H9 (cell line): Measurements from ENCODE around the gene SPATS2. TPM values are rescaled to one million over a fixed set of nuclear protein-coding genes. Genes with fewer than 3 reads are reported as not detected.

Source experiments
- DNase-seq: peaks from one replicate; pipeline ENCODE4 v3.0.0-alpha.2; 2017
- H2AFZ ChIP-seq: one replicate; pipeline ENCODE4 v1.6.1; 2013; ENCODE audit warnings: mild to moderate bottlenecking, low read length, control low read depth, moderate library complexity
- H2AK5ac ChIP-seq: 2 replicates; pipeline ENCODE4 v1.6.1; 2013; ENCODE audit warnings: low read length, control low read depth, mixed read lengths; ENCODE audit not compliant: insufficient read length
- H2BK120ac ChIP-seq: one replicate; pipeline ENCODE4 v1.6.1; 2013; ENCODE audit warnings: low read depth, mild to moderate bottlenecking, low read length, control low read depth, inconsistent platforms; ENCODE audit not compliant: poor library complexity, severe bottlenecking
- H2BK12ac ChIP-seq: 2 replicates; pipeline ENCODE4 v1.6.1; 2013; ENCODE audit warnings: low read length, control low read depth, mixed read lengths, low read depth; ENCODE audit not compliant: insufficient read length
- H2BK15ac ChIP-seq: 2 replicates; pipeline ENCODE4 v1.6.1; 2013; ENCODE audit warnings: low read depth, low read length, control low read depth
- H2BK20ac ChIP-seq: one replicate; pipeline ENCODE4 v1.6.1; 2013; ENCODE audit warnings: low read depth, mild to moderate bottlenecking, low read length, control low read depth, inconsistent platforms; ENCODE audit not compliant: poor library complexity, severe bottlenecking
- H2BK5ac ChIP-seq: 2 replicates; pipeline ENCODE4 v1.6.1; 2013; ENCODE audit warnings: low read length, control low read depth, mixed read lengths; ENCODE audit not compliant: insufficient read length
- H3K14ac ChIP-seq: 2 replicates; pipeline ENCODE4 v1.6.1; 2013; ENCODE audit warnings: low read length, control low read depth; ENCODE audit not compliant: insufficient read depth
- H3K18ac ChIP-seq: 2 replicates; pipeline ENCODE4 v1.6.1; 2013; ENCODE audit warnings: low read depth, mild to moderate bottlenecking, mixed read lengths, low read length, control low read depth; ENCODE audit not compliant: insufficient read length
- H3K23ac ChIP-seq: 2 replicates; pipeline ENCODE4 v1.6.1; 2013; ENCODE audit warnings: low read length, control low read depth, mixed read lengths, low read depth; ENCODE audit not compliant: insufficient read length
- H3K23me2 ChIP-seq: 2 replicates; pipeline ENCODE4 v1.6.1; 2013; ENCODE audit warnings: low read depth, mild to moderate bottlenecking, mixed read lengths, low read length, control low read depth; ENCODE audit not compliant: insufficient read length, poor library complexity, severe bottlenecking
- H3K27ac ChIP-seq: 2 replicates; pipeline ENCODE4 v1.5.1; 2013; ENCODE audit warnings: low read length, control low read depth, mixed read lengths, low read depth; ENCODE audit not compliant: insufficient read length
- H3K27me3 ChIP-seq: 2 replicates; pipeline ENCODE4 v1.6.1; 2013; ENCODE audit warnings: low read length, control low read depth, inconsistent platforms; ENCODE audit not compliant: insufficient read depth
- H3K4ac ChIP-seq: 2 replicates; pipeline ENCODE4 v1.6.1; 2013; ENCODE audit warnings: low read depth, mild to moderate bottlenecking, control low read depth, inconsistent platforms, low read length, moderate library complexity
- H3K4me1 ChIP-seq: 2 replicates; pipeline ENCODE4 v1.6.1; 2013; ENCODE audit warnings: low read length, control low read depth, inconsistent platforms; ENCODE audit not compliant: insufficient read depth
- H3K4me2 ChIP-seq: 2 replicates; pipeline ENCODE4 v1.6.1; 2013; ENCODE audit warnings: low read length, control low read depth, mixed read lengths; ENCODE audit not compliant: insufficient read length, insufficient read depth
- H3K56ac ChIP-seq: 2 replicates; pipeline ENCODE4 v1.6.1; 2013; ENCODE audit warnings: low read depth, mild to moderate bottlenecking, mixed read lengths, low read length, control low read depth; ENCODE audit not compliant: insufficient read length
- H3K79me1 ChIP-seq: 2 replicates; pipeline ENCODE4 v1.6.1; 2013; ENCODE audit warnings: low read depth, mild to moderate bottlenecking, moderate library complexity, low read length, control low read depth, inconsistent platforms; ENCODE audit not compliant: insufficient read depth, poor library complexity, severe bottlenecking
- H3K79me2 ChIP-seq: 2 replicates; pipeline ENCODE4 v1.6.1; 2013; ENCODE audit warnings: low read length, control low read depth, inconsistent platforms; ENCODE audit not compliant: insufficient read depth
- H3K9ac ChIP-seq: 2 replicates; pipeline ENCODE4 v1.6.1; 2013; ENCODE audit warnings: low read length, control low read depth, mixed read lengths; ENCODE audit not compliant: insufficient read length; ENCODE audit errors: extremely low read depth
- H3K9me3 ChIP-seq: one replicate; pipeline ENCODE4 v1.6.1; 2013; ENCODE audit warnings: low read depth, low read length, inconsistent platforms; ENCODE audit not compliant: control insufficient read depth
- H3T11ph ChIP-seq: one replicate; pipeline ENCODE4 v1.6.1; 2013; ENCODE audit warnings: mild to moderate bottlenecking, low read length, control low read depth, inconsistent platforms
- H4K20me1 ChIP-seq: one replicate; pipeline ENCODE4 v1.6.1; 2013; ENCODE audit not compliant: control insufficient read depth, insufficient read length, insufficient read depth
- H4K5ac ChIP-seq: 2 replicates; pipeline ENCODE4 v1.6.1; 2013; ENCODE audit warnings: low read depth, mild to moderate bottlenecking, mixed read lengths, low read length, control low read depth; ENCODE audit not compliant: insufficient read length
- H4K8ac ChIP-seq: replicated peaks from 2 replicates; pipeline ENCODE4 v1.6.1; 2013; ENCODE audit warnings: low read length, control low read depth, mixed read lengths, low read depth; ENCODE audit not compliant: insufficient read length
- H4K91ac ChIP-seq: 2 replicates; pipeline ENCODE4 v1.6.1; 2013; ENCODE audit warnings: low read depth, mild to moderate bottlenecking, moderate library complexity, mixed read lengths, low read length, control low read depth; ENCODE audit not compliant: insufficient read length
- H3K27ac Mint-ChIP-seq, 3 experiments: 2 replicates in 2 of 3; 3 replicates in 1 of 3; pipeline ENCODE4 v1.8.0; 2020 to 2021; ENCODE audit warnings: mixed read lengths in 3 of 3, mild to moderate bottlenecking in 1 of 3, moderate library complexity in 1 of 3
- H3K27me3 Mint-ChIP-seq: 2 replicates; pipeline ENCODE4 v1.8.0; 2021; ENCODE audit warnings: low read depth, mild to moderate bottlenecking, moderate library complexity, mixed read lengths
- H3K36me3 Mint-ChIP-seq, 3 experiments: 2 replicates in 2 of 3; 3 replicates in 1 of 3; pipeline ENCODE4 v1.8.0; 2020 to 2021; ENCODE audit warnings: low read depth in 3 of 3, mixed read lengths in 3 of 3; ENCODE audit not compliant: insufficient read depth in 1 of 3
- H3K4me1 Mint-ChIP-seq, 2 experiments: 2 replicates each; pipeline ENCODE4 v1.8.0; 2020; ENCODE audit warnings: mixed read lengths in 2 of 2
- H3K4me3 Mint-ChIP-seq, 2 experiments: 2 replicates in 1 of 2; 3 replicates in 1 of 2; pipeline ENCODE4 v1.8.0; 2020 to 2021; ENCODE audit warnings: mild to moderate bottlenecking in 2 of 2, mixed read lengths in 2 of 2, moderate library complexity in 1 of 2
- H3K9me3 Mint-ChIP-seq, 2 experiments: 2 replicates in 1 of 2; 3 replicates in 1 of 2; pipeline ENCODE4 v1.8.0; 2020; ENCODE audit warnings: mild to moderate bottlenecking in 2 of 2, mixed read lengths in 2 of 2, moderate library complexity in 1 of 2
- CTCF ChIP-seq: fragments of 200-600 bp; sonication (generic); conservative IDR thresholded peaks from 3 replicates; pipeline ENCODE4 v1.8.0; 2021; ENCODE audit warnings: antibody characterized with exemption, mild to moderate bottlenecking
- WGBS: extraction: QIAGEN DNeasy Blood & Tissue Kit; methylation state at CpG from one replicate; pipeline ENCODE4 v1.1.7; 2013; ENCODE audit warnings: missing lambda C conversion rate, low lambda C conversion rate, mixed read lengths; ENCODE audit not compliant: insufficient read length; ENCODE audit errors: extremely low coverage; 5-methylcytosine and 5-hydroxymethylcytosine counted together
- total RNA-seq: library from RNA; stranded (reverse); gene quantifications from 2 replicates; pipeline ENCODE4 v1.2.1, GENCODE V29; 2021

The SPATS2 gene
- total RNA-seq, 1 experiment from 2014 or later, result 17.1 TPM

- no peak within 1 kb of the TSS for H2BK12ac ChIP-seq
- no peaks in the 10 kb centered on the region for H3K27me3 ChIP-seq
- H3K56ac ChIP-seq, result no peak within 1 kb of the TSS
- Mint-ChIP-seq H3K27ac (peak within 1 kb of the TSS; percentile 92 to 99 (median 98)), H3K9me3 (no peaks in the 10 kb centered on the region), H3K4me1 (peaks cover 10 to 21% of the 10 kb centered on the region in 2 experiments), H3K27me3 (peaks cover 6% of the 10 kb centered on the region), H3K36me3 (peaks cover 11 to 39% (median 29%) of the 10 kb centered on the region in 3 experiments; a peak in 6 of 7 replicates), H3K4me3 (peak within 1 kb of the TSS; percentile 100)
- H2BK15ac ChIP-seq, result no peak within 1 kb of the TSS
- no CpG with 5 or more reads among the region's 65 CpGs for WGBS
- no peak for TF ChIP-seq CTCF
- peaks cover 3% of the 10 kb centered on the region for H3K79me1 ChIP-seq
- H4K8ac ChIP-seq, result no peak within 1 kb of the TSS
- no peak within 1 kb of the TSS for H4K5ac ChIP-seq
- H3K4ac ChIP-seq, result no peak within 1 kb of the TSS
- peak; percentile 99 for DNase-seq
- H4K20me1 ChIP-seq, result no peaks in the 10 kb centered on the region
- H3K4me1 ChIP-seq, result no peaks in the 10 kb centered on the region
- H3K18ac ChIP-seq, result peak within 1 kb of the TSS; percentile 73
- peak within 1 kb of the TSS; percentile 92 for H3K14ac ChIP-seq
- no peak within 1 kb of the TSS for H2AK5ac ChIP-seq
- no peak within 1 kb of the TSS for H2BK5ac ChIP-seq
- no peak within 1 kb of the TSS for H2AFZ ChIP-seq
- no peak within 1 kb of the TSS for H4K91ac ChIP-seq
- H3T11ph ChIP-seq, result no peak within 1 kb of the TSS
- no peak within 1 kb of the TSS for H3K27ac ChIP-seq
- H3K23ac ChIP-seq, result no peak within 1 kb of the TSS
- H3K79me2 ChIP-seq, result no peaks in the 10 kb centered on the region; the same call in 1 of the 2 replicates
- H3K9ac ChIP-seq, result peak within 1 kb of the TSS; percentile 80
- H2BK20ac ChIP-seq, result no peak within 1 kb of the TSS
- peaks cover 7% of the 10 kb centered on the region for H3K23me2 ChIP-seq
- peak within 1 kb of the TSS; percentile 99 for H3K4me2 ChIP-seq
- no peaks in the 10 kb centered on the region for H3K9me3 ChIP-seq
- H2BK120ac ChIP-seq, result peak within 1 kb of the TSS; percentile 80
These were observed 44.3 kb upstream of the SPATS2 start, which contains the start of gene TROAP for GRCh38 chr12:49322708-49323523. Gene TROAP (plus strand): TSS chr12:49323255. CDS start chr12:49323609, 354 bp downstream.
